ACC112 (cell line): ENCODE measurements around the gene C2orf80.

Experiments
- H2AFZ ChIP-seq: fragments of 200-600 bp; sonication (generic); one replicate; pipeline ENCODE4 v1.6.0; 2017; ENCODE audit warnings: antibody characterized with exemption, low read length; ENCODE audit not compliant: unreplicated experiment
- H3K27ac ChIP-seq: fragments of 200-600 bp; sonication (generic); 2 replicates; pipeline ENCODE4 v1.5.1; 2014; ENCODE audit warnings: low read depth, mild to moderate bottlenecking, antibody characterized with exemption, low read length, moderate library complexity
- H3K27me3 ChIP-seq: fragments of 200-600 bp; sonication (generic); 2 replicates; pipeline ENCODE4 v1.6.1; 2014; ENCODE audit warnings: mild to moderate bottlenecking, antibody characterized with exemption, low read length, moderate library complexity, mixed read lengths; ENCODE audit not compliant: insufficient read depth
- H3K36me3 ChIP-seq: fragments of 200-600 bp; sonication (generic); 2 replicates; pipeline ENCODE4 v1.6.1; 2016; ENCODE audit warnings: mild to moderate bottlenecking, antibody characterized with exemption, low read length, moderate library complexity, mixed read lengths; ENCODE audit not compliant: insufficient read depth
- H3K4me1 ChIP-seq: fragments of 200-600 bp; sonication (generic); one replicate; pipeline ENCODE4 v1.6.1; 2016; ENCODE audit warnings: low read length, mixed read lengths; ENCODE audit not compliant: insufficient read depth, unreplicated experiment, control insufficient read depth
- H3K4me3 ChIP-seq: fragments of 200-600 bp; sonication (generic); 2 replicates; pipeline ENCODE4 v1.5.1; 2014; ENCODE audit warnings: mild to moderate bottlenecking, low read depth, low read length
- H3K79me2 ChIP-seq: fragments of 200-600 bp; sonication (generic); one replicate; pipeline ENCODE4 v1.6.0; 2016; ENCODE audit warnings: low read length; ENCODE audit not compliant: control insufficient read depth, unreplicated experiment, insufficient read depth

Gene C2orf80

GRCh38 chr2:208179028-208179609, 10.7 kb downstream of the C2orf80 start:
- Histone ChIP-seq H2AFZ (no peak overlapping the region), H3K27me3 (peaks cover 10% of the 10 kb centered on the region), H3K4me3 (no peak overlapping the region), H3K4me1 (no peaks in the 10 kb centered on the region), H3K27ac (no peak overlapping the region), H3K36me3 (no peaks in the 10 kb centered on the region), H3K79me2 (no peaks in the 10 kb centered on the region)

GRCh38 chr2:208175840-208176153, 14.0 kb downstream of the C2orf80 start:
- Histone ChIP-seq H3K27me3 (no peaks in the 10 kb centered on the region), H3K27ac (no peak overlapping the region), H3K79me2 (no peaks in the 10 kb centered on the region), H3K4me3 (no peak overlapping the region), H3K4me1 (no peaks in the 10 kb centered on the region), H3K36me3 (no peaks in the 10 kb centered on the region), H2AFZ (peak overlapping the region; percentile 16)

- no peaks in the 10 kb centered on the region for H3K27me3 ChIP-seq
- H2AFZ ChIP-seq: no peak overlapping the region
- H3K4me3 ChIP-seq: no peak overlapping the region
Measured at GRCh38 chr2:208175069-208175839, 14.6 kb downstream of the C2orf80 start.

GRCh38 chr2:208174144-208174543, 15.7 kb downstream of the C2orf80 start:
- no peak overlapping the region for H2AFZ ChIP-seq
- no peaks in the 10 kb centered on the region for H3K4me1 ChIP-seq
- H3K4me3 ChIP-seq: no peak overlapping the region
- H3K36me3 ChIP-seq: no peaks in the 10 kb centered on the region
- no peak overlapping the region for H3K27ac ChIP-seq
- no peaks in the 10 kb centered on the region for H3K27me3 ChIP-seq
- H3K79me2 ChIP-seq: no peaks in the 10 kb centered on the region

More at GRCh38 chr2:208175069-208175839, 14.6 kb downstream of the C2orf80 start:
- Histone ChIP-seq H3K4me1 (no peaks in the 10 kb centered on the region), H3K27ac (no peak overlapping the region), H3K36me3 (no peaks in the 10 kb centered on the region), H3K79me2 (no peaks in the 10 kb centered on the region)

GRCh38 chr2:208172125-208172524, 17.7 kb downstream of the C2orf80 start:
- Histone ChIP-seq H2AFZ (no peak overlapping the region), H3K79me2 (no peaks in the 10 kb centered on the region), H3K27me3 (no peaks in the 10 kb centered on the region), H3K27ac (no peak overlapping the region), H3K4me1 (no peaks in the 10 kb centered on the region), H3K4me3 (no peak overlapping the region), H3K36me3 (no peaks in the 10 kb centered on the region)

GRCh38 chr2:208164951-208165755, 24.7 kb downstream of the C2orf80 start:
- Histone ChIP-seq H2AFZ (no peak overlapping the region), H3K27me3 (peaks cover 5% of the 10 kb centered on the region; the same call in 1 of the 2 replicates), H3K27ac (no peak overlapping the region), H3K4me3 (no peak overlapping the region), H3K36me3 (no peaks in the 10 kb centered on the region), H3K4me1 (no peaks in the 10 kb centered on the region), H3K79me2 (no peaks in the 10 kb centered on the region)

GRCh38 chr2:208163489-208163888, 26.3 kb downstream of the C2orf80 start, which contains the start of gene CRYGA:
Gene CRYGA, minus strand, starts transcription at chr2:208163589. Its CDS starts 33 bp downstream, at chr2:208163556.
- H3K27ac ChIP-seq: no peak within 1 kb of the TSS
- no peaks in the 10 kb centered on the region for H3K4me1 ChIP-seq
- no peaks in the 10 kb centered on the region for H3K79me2 ChIP-seq
- no peak within 1 kb of the TSS for H2AFZ ChIP-seq
- H3K4me3 ChIP-seq: no peak within 1 kb of the TSS
- peaks cover 5% of the 10 kb centered on the region; the same call in 1 of the 2 replicates for H3K27me3 ChIP-seq
- no peaks in the 10 kb centered on the region for H3K36me3 ChIP-seq

- Histone ChIP-seq H3K27me3 (peaks cover 3% of the 10 kb centered on the region), H3K4me3 (no peak overlapping the region), H3K4me1 (no peaks in the 10 kb centered on the region), H3K27ac (no peak overlapping the region), H2AFZ (no peak overlapping the region), H3K79me2 (no peaks in the 10 kb centered on the region), H3K36me3 (no peaks in the 10 kb centered on the region)
Measured at GRCh38 chr2:208156439-208156838, 33.4 kb downstream of the C2orf80 start.

- H2AFZ ChIP-seq: no peak overlapping the region
- no peak overlapping the region for H3K4me3 ChIP-seq
- H3K79me2 ChIP-seq: no peaks in the 10 kb centered on the region
- H3K4me1 ChIP-seq: no peaks in the 10 kb centered on the region
- H3K36me3 ChIP-seq: no peaks in the 10 kb centered on the region
- no peak overlapping the region for H3K27ac ChIP-seq
- peaks cover 23% of the 10 kb centered on the region for H3K27me3 ChIP-seq
Measured at GRCh38 chr2:208153156-208153555, 36.7 kb downstream of the C2orf80 start.

- H2AFZ ChIP-seq: no peak overlapping the region
- H3K4me1 ChIP-seq: no peaks in the 10 kb centered on the region
- no peak overlapping the region for H3K4me3 ChIP-seq
- no peaks in the 10 kb centered on the region for H3K79me2 ChIP-seq
- no peaks in the 10 kb centered on the region for H3K36me3 ChIP-seq
- no peak overlapping the region for H3K27ac ChIP-seq
- peaks cover 26% of the 10 kb centered on the region; the same call in 1 of the 2 replicates for H3K27me3 ChIP-seq
Measured at GRCh38 chr2:208150956-208151355, 38.9 kb downstream of the C2orf80 start.
